Myocyte (in vitro differentiated cells): Measurements from ENCODE around the gene CYP2A13. TPM values are rescaled to one million over a fixed set of nuclear protein-coding genes. Genes with fewer than 3 reads are reported as not detected.
"Not testable (repeated sequence)": the region's sequence is repeated elsewhere in the genome, so short reads cannot be mapped to it uniquely, and the experiment has no call there.

Source experiments
- DNase-seq: peaks from one replicate; pipeline ENCODE4 v3.0.0-alpha.2; 2012; ENCODE audit warnings: low read depth
- polyA plus RNA-seq: library from polyadenylated mRNA; unstranded; fragments of >200 nt; gene quantifications from one replicate; pipeline ENCODE4 v1.2.1, GENCODE V29; 2012; ENCODE audit warnings: missing spikeins
- total RNA-seq: library from RNA; depleted of rRNA; stranded (reverse); fragments of >200 nt; gene quantifications from 2 replicates; pipeline ENCODE4 v1.2.3, GENCODE V29; 2014

CYP2A13 gene
- not detected in 2 replicates for total RNA-seq
- not detected for polyA plus RNA-seq

GRCh38 chr19:41088151-41088550, at the start of gene CYP2A13:
Gene CYP2A13, plus strand, starts transcription at chr19:41088451. Its CDS starts 21 bp downstream, at chr19:41088472.
- DNase-seq, result no peak

GRCh38 chr19:41039806-41040205, 48.4 kb upstream of the CYP2A13 start:
- no peak for DNase-seq

GRCh38 chr19:41045095-41045494, 43.2 kb upstream of the CYP2A13 start:
- peak; percentile 1 for DNase-seq

GRCh38 chr19:41050426-41050825, 37.8 kb upstream of the CYP2A13 start:
- DNase-seq, result no peak

GRCh38 chr19:41052162-41052561, 36.1 kb upstream of the CYP2A13 start:
- not testable (repeated sequence) for DNase-seq

GRCh38 chr19:41053331-41053730, 34.9 kb upstream of the CYP2A13 start:
- not testable (repeated sequence) for DNase-seq

GRCh38 chr19:41064974-41065569, 23.2 kb upstream of the CYP2A13 start:
- peak; percentile 6 for DNase-seq

GRCh38 chr19:41076286-41076685, 12.0 kb upstream of the CYP2A13 start:
- DNase-seq, result no peak

GRCh38 chr19:41083516-41083915, 4.7 kb upstream of the CYP2A13 start:
- DNase-seq, result peak; percentile 0

- DNase-seq, result no peak
Measured at GRCh38 chr19:41085748-41086415, 2.4 kb upstream of the CYP2A13 start.

- DNase-seq, result no peak
Measured at GRCh38 chr19:41089959-41090358, 1.7 kb downstream of the CYP2A13 start.

- no peak for DNase-seq
Measured at GRCh38 chr19:41095703-41096102, 7.5 kb downstream of the CYP2A13 start.

- no peak for DNase-seq
Measured at GRCh38 chr19:41096353-41096752, 8.1 kb downstream of the CYP2A13 start.

GRCh38 chr19:41097302-41097701, 9.1 kb downstream of the CYP2A13 start:
- no peak for DNase-seq

- DNase-seq, result no peak
Measured at GRCh38 chr19:41098762-41099161, 10.5 kb downstream of the CYP2A13 start.

- not testable (repeated sequence) for DNase-seq
Measured at GRCh38 chr19:41102210-41102609, 14.0 kb downstream of the CYP2A13 start.

- no peak for DNase-seq
Measured at GRCh38 chr19:41106177-41106576, 17.9 kb downstream of the CYP2A13 start.

GRCh38 chr19:41111296-41111695, 23.0 kb downstream of the CYP2A13 start:
- no peak for DNase-seq

- DNase-seq, result no peak
Measured at GRCh38 chr19:41111750-41112295, 23.6 kb downstream of the CYP2A13 start.

GRCh38 chr19:41112728-41113290, 24.6 kb downstream of the CYP2A13 start:
- no peak for DNase-seq

- DNase-seq, result no peak
Measured at GRCh38 chr19:41114132-41114531, 25.9 kb downstream of the CYP2A13 start, which contains the start of gene CYP2F1. Gene CYP2F1, plus strand, starts transcription at chr19:41114432. Its CDS starts 1,757 bp downstream, at chr19:41116189.

- no peak for DNase-seq
Measured at GRCh38 chr19:41116261-41116660, 28.0 kb downstream of the CYP2A13 start.
